Spleen (tissue), 7 donors: ENCODE data around the gene TTC36.

Experiments
- POLR2A ChIP-seq, 3 donors: fragments of 450-650 bp; IDR thresholded peaks; one replicate each; pipeline ENCODE4 v1.5.1; 2017; ENCODE audit warnings: antibody characterized with exemption in 3 of 3, mild to moderate bottlenecking in 1 of 3
- TF ChIP-seq, protein P1 (sequence below), 11 experiments: fragments of 200-600 bp in 7 of 11; fragments of 450-650 bp in 4 of 11; sonication (generic) in 4 of 11; IDR thresholded peaks in 8 of 11; conservative IDR thresholded peaks in 3 of 11; 1 replicate in 7 of 11; 2 replicates in 4 of 11; pipeline versions ENCODE4 v1.4.0 to v1.8.0; 2016 to 2021; ENCODE audit warnings: antibody characterized with exemption in 11 of 11, inconsistent platforms in 4 of 11, mild to moderate bottlenecking in 1 of 11
- donor health status: DM: no; HTN: no; CAD: no; lungs with moderate emphysema.
- donor health status: DM: no; HTN: no; CAD: no.
- donor health status: DM: no; HTN: no; CAD: no.

GRCh38 chr11:118485273-118485672 is 42.0 kb upstream of the TTC36 start:
- TF ChIP-seq, protein P1, sequence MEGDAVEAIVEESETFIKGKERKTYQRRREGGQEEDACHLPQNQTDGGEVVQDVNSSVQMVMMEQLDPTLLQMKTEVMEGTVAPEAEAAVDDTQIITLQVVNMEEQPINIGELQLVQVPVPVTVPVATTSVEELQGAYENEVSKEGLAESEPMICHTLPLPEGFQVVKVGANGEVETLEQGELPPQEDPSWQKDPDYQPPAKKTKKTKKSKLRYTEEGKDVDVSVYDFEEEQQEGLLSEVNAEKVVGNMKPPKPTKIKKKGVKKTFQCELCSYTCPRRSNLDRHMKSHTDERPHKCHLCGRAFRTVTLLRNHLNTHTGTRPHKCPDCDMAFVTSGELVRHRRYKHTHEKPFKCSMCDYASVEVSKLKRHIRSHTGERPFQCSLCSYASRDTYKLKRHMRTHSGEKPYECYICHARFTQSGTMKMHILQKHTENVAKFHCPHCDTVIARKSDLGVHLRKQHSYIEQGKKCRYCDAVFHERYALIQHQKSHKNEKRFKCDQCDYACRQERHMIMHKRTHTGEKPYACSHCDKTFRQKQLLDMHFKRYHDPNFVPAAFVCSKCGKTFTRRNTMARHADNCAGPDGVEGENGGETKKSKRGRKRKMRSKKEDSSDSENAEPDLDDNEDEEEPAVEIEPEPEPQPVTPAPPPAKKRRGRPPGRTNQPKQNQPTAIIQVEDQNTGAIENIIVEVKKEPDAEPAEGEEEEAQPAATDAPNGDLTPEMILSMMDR (IDR thresholded peaks at IDR 0.05 in 8 of 11, conservative IDR thresholded peaks at IDR 0.05 in 3 of 11) = no peak
- no peak for TF ChIP-seq POLR2A (IDR thresholded peaks at IDR 0.05)
